ENCODE results near the gene HS3ST1.
"Not testable (repeated sequence)": the region's sequence is repeated elsewhere in the genome, so short reads cannot be mapped to it uniquely, and the experiment has no call there.

Gene HS3ST1

DNA sequence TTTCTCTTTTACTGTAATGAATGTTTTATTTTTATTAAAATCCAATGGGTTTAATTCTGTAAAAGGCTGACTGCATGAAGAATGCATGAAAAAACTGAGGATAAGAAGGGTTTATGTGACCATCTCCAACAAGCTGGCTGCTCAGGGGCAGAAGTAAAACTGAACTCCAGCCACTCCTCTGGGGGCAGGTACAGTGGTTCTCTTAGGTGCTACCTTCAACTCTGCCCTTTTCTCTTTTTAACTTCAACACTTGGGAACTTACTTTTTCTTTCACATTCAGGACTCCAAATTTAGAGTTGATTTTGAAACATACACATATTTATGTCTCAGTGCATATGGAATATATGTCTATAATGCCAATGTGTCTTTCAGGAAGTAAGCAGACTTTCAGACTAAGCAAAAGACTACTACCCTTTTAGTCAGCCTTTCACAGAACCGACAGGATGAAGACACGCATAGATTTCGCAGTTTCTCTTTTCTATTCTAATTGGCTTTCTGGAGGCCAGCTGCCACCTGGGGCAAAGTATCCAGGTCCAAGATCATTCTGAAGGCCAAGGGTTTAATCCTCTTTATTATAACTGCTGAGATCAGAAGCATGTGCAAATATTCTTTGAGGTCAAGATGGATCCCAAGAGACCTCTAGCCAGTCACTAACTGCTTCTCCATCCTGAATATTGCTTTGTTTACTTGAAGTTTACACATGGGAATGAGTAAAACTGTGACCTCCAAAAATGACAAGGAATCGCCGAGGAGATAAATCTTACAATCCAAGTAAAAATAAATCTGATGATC, 30.7 kb downstream of the HS3ST1 start:
- DNase-seq, result no peak

GRCh38 chr4:11397146-11397545, 31.5 kb downstream of the HS3ST1 start:
- no peak for DNase-seq

GRCh38 chr4:11393551-11393950, 35.1 kb downstream of the HS3ST1 start:
- no peak for DNase-seq

DNA sequence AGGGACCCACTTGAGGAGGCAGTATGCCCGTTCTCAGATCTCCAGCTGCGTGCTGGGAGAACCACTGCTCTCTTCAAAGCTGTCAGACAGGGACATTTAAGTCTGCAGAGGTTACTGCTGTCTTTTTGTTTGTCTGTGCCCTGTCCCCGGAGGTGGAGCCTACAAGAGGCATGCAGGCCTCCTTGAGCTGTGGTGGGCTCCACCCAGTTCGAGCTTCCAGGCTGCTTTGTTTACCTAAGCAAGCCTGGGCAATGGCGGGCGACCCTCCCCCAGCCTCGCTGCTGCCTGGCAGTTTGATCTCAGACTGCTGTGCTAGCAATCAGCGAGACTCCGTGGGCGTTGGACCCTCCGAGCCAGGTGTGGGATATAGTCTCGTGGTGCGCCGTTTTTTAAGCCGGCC, 44.6 kb downstream of the HS3ST1 start:
- DNase-seq, result not testable (repeated sequence)

- no peak for DNase-seq
These were observed 52.1 kb downstream of the HS3ST1 start for GRCh38 chr4:11376571-11376970.

- DNase-seq, result no peak
These were observed 52.5 kb downstream of the HS3ST1 start for GRCh38 chr4:11376146-11376545.

DNA sequence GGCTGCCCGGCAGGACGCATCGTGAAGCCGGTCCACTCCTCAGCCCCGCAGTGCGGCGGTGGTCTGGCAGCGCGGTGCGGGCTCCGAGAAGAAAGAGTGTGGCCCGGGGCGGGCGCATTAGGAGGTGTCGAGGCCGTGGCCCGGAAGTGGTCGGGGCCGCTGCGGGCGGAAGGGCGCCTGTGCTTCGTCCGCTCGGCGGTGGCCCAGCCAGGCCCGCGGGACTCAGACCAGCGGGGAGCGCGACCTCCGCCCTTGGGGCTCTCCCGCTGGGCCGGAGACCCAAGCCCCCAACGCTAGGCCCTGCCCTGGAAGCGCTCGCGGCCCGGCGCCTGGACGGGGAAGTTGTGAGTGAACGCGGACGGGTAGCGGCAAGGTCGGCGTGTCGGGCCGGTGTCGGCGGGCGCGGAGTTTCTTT, 60.0 kb downstream of the HS3ST1 start:
- DNase-seq, result no peak

- DNase-seq, result no peak
These were observed 61.3 kb downstream of the HS3ST1 start for GRCh38 chr4:11367371-11367770.

- no peak for DNase-seq
These were observed 61.8 kb downstream of the HS3ST1 start for GRCh38 chr4:11366859-11367258.

GRCh38 chr4:11365039-11365438, 63.7 kb downstream of the HS3ST1 start:
- DNase-seq, result no peak

- no peak for DNase-seq
These were observed 69.1 kb downstream of the HS3ST1 start for GRCh38 chr4:11359591-11359990.

DNA sequence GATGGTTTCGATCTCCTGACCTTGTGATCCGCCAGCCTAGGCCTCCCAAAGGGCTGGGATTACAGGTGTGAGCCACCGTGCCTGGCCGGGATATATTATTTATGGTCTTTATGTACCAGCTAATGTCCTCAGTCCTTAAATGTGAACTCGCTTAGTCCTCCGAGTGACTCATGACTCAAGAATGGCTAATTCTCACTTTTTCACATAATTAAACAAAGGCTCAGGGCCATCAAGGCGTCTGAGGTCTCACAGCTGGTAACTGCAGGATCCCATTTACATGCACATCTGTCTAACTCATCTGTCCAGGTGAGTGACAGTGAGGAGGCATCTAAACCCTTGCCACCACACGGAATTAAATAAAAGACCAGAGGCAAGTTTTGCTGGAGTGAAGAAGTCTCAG, 73.5 kb downstream of the HS3ST1 start:
- no peak for DNase-seq

- no peak for DNase-seq
These were observed 74.2 kb downstream of the HS3ST1 start for GRCh38 chr4:11354531-11354930.

GRCh38 chr4:11348449-11349088, 80.1 kb downstream of the HS3ST1 start:
- DNase-seq, result no peak

GRCh38 chr4:11344916-11345315, 83.8 kb downstream of the HS3ST1 start:
- DNase-seq, result no peak

DNA sequence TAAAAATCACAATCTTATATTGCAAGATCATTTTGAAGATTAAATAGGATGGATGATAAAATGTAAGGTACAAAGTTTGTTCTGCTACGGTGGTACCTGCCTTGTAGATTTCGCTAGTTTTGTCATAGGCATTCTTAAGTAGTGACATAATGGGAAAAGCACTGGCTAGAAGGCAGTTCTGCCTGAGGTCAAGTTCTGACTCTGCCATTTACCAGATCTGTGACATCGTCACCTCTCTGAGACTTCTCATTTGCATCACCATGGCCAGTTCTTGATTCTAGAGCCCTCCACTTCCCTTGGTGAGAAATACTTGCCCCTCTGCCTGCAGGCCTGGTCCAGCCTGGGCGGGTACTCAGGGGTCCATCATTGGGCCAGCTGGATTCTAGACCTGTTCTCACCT, 85.2 kb downstream of the HS3ST1 start:
- DNase-seq, result no peak

All from hematopoietic multipotent progenitor cell treated with erythropoietin and hydrocortisone succinate and interleukin-3 and kit ligand, for 4 days (in vitro differentiated cells).